Activated T-helper 1 cell treated with anti-CD3 and anti-CD28 coated beads, Interleukin-12 subunit alpha, Interleukin-12 subunit beta, Interleukin-2, Interleukin-4 antibody, amounts not matched to agents 30 ng/mL and 10 ng/mL and 1 ng/mL, durations not matched to agents 14 hours and 24 hours and 36 hours (primary cell): ENCODE results near the gene RITA1. TPM values are rescaled to one million over a fixed set of nuclear protein-coding genes. Genes with fewer than 3 reads are reported as not detected.
"Not testable (repeated sequence)": the region's sequence is repeated elsewhere in the genome, so short reads cannot be mapped to it uniquely, and the experiment has no call there.

ENCODE experiments used
- DNase-seq: peaks from one replicate; pipeline ENCODE4 v3.0.0; 2021; ENCODE audit warnings: low spot score
- H3K27ac Mint-ChIP-seq: one replicate; pipeline ENCODE4 v1.8.0; 2021; ENCODE audit warnings: mild to moderate bottlenecking, mixed read lengths
- H3K27me3 Mint-ChIP-seq: one replicate; pipeline ENCODE4 v1.8.0; 2022; ENCODE audit warnings: mild to moderate bottlenecking, moderate library complexity, mixed read lengths; ENCODE audit not compliant: insufficient read depth
- H3K36me3 Mint-ChIP-seq: one replicate; pipeline ENCODE4 v1.8.0; 2021; ENCODE audit warnings: low read depth, mixed read lengths
- H3K4me1 Mint-ChIP-seq: one replicate; pipeline ENCODE4 v1.8.0; 2021; ENCODE audit warnings: low read depth, mixed read lengths
- H3K4me3 Mint-ChIP-seq: one replicate; pipeline ENCODE4 v1.8.0; 2021; ENCODE audit warnings: mild to moderate bottlenecking, moderate library complexity, mixed read lengths
- H3K9me3 Mint-ChIP-seq: one replicate; pipeline ENCODE4 v1.8.0; 2021; ENCODE audit warnings: mixed read lengths
- intact Hi-C: fragments of 100-400 bp; cut with micrococcal nuclease; formaldehyde crosslinking; loops from one replicate; pipeline ENCODE4 v1.15.1; 2024
- total RNA-seq: library from RNA; stranded (reverse); gene quantifications from 2 replicates; pipeline ENCODE4 v1.2.3, GENCODE V29; 2022

Gene RITA1
- total RNA-seq, 1 donor from 2014 or later: 31.4 TPM

DNA sequence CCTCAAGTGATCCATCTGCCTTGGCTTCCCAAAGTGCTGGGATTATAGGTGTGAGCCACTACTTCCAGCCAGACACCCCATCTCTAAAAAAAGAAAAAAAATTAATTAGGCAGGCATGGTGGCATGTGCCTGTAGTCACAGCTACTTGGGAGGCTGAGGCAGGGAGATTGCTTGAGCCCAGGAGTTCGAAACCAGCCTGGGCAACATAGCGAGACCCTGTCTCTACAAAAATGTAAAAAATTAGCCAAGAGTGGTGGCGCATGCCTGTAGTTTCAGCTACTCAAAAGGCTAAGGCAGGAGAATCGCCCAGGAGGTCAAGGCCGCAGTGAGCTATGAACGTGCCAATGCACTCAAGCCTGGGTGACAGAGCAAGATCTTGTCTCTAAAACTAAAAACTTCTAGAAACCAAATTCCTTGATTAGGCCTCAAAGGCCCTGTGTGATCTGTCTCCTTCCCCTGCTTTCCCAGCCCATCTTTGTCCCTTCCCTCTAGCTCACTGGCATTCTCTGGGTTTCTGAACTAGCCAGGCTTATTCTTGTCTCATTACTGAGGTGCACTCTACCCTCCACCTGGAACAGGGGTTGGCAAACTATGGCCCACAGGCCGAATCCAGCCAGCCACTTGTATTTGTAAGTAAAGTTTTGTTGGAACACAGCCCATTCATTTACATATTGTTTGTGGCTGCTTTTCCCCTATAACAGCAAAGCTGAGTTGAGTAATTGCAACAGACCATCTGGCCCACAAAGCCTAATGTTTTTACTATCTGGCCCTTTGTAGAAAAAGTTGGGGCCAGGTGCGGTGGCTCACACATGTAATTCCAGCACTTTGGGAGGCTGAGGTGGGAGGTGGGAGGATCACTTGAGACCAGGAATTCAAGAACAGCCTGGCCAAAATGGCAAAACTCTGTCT is 18.6 kb downstream of the RITA1 start:
- Mint-ChIP-seq H3K27me3 (no peaks in the 10 kb centered on the region), H3K36me3 (peaks cover 4% of the 10 kb centered on the region), H3K4me1 (peaks cover 38% of the 10 kb centered on the region), H3K27ac (peak overlapping the region; percentile 66), H3K9me3 (no peaks in the 10 kb centered on the region), H3K4me3 (no peak overlapping the region)
- intact Hi-C loops: no loop called here
- no peak for DNase-seq

DNA sequence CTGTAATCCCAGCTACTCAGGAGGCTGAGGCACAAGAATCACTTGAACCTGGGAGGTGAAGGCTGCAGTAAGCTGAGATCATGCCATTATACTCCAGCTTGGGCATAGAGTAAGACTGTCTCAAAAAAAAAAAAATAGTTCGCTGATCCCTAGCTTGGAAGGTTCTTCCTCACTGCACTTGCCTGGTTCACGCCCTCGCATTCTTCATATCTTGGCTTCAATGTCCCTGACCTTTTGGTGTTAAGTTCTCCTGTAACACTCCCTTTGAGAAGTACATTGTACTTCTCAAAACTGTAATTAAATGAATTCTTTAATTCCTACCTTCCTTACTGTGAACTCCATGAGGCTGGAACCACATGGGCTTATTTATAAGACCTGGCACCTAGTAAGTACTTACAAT is 19.3 kb downstream of the RITA1 start:
- Mint-ChIP-seq H3K9me3 (no peaks in the 10 kb centered on the region), H3K36me3 (peaks cover 4% of the 10 kb centered on the region), H3K27ac (no peak overlapping the region), H3K27me3 (no peaks in the 10 kb centered on the region), H3K4me3 (no peak overlapping the region), H3K4me1 (peaks cover 45% of the 10 kb centered on the region)
- DNase-seq: no peak
- intact Hi-C loops: loop anchor here (5.0 kb wide), 1 partner anchor 152 kb away; the partner anchor contains the start of gene PLBD2

DNA sequence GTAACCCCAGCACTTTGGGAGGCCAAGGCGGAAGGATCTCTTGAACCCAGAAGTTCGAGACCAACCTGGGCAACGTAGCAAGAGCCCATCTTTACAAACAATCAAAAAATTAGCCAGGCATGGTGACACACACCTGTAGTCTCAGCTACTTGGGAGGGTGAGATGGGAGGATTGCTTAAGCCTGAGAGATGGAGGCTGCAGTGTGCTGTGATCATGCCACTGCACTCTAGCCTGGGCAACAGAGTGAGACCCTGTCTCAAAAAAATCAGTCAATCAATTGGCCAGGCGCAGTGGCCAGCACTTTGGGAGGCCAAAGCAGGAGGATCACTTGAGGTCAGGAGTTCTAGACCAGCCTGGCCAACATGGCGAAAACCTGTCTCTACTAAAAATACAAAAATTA is 21.3 kb downstream of the RITA1 start:
- intact Hi-C loops: loop anchor here (5.0 kb wide), 1 partner anchor 150 kb away; the partner anchor contains the start of gene PLBD2
- Mint-ChIP-seq H3K27ac (peak overlapping the region; percentile 3), H3K36me3 (peaks cover 12% of the 10 kb centered on the region), H3K4me1 (peaks cover 63% of the 10 kb centered on the region)
- H3K9me3 Mint-ChIP-seq, H3K4me3 Mint-ChIP-seq, H3K27me3 Mint-ChIP-seq, DNase-seq: not testable (repeated sequence)

DNA sequence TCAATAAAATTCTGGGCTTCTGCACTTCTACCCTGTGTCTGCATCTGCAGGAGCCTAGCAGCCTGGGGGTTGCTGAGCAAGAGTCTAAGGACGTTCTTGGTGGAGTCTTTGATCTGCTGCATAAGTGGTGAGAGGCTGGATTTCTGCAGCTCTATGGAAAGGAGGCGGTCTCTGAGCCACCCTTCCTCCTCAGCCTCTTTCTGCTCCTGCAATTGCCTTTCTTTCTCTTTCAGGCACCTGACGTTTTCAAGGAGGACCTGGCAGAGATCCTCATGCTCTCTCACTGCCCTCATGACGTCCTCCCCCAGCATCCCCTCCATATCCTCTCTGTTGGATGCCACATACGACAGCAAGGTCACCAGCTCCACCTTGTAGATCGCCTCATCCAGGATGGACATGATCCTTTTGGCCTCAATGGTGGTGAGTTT is 22.1 kb downstream of the RITA1 start:
- Mint-ChIP-seq H3K27me3 (no peaks in the 10 kb centered on the region), H3K9me3 (peaks cover 8% of the 10 kb centered on the region), H3K4me3 (peak overlapping the region; percentile 75), H3K27ac (peak overlapping the region; percentile 96), H3K36me3 (peaks cover 12% of the 10 kb centered on the region), H3K4me1 (peaks cover 63% of the 10 kb centered on the region)
- DNase-seq: peak; percentile 38
- intact Hi-C loops: loop anchor here (1.0 to 5.0 kb wide), 5 partner anchors 10 to 150 kb away; partner anchors contain the start of genes PLBD2 and TPCN1

DNA sequence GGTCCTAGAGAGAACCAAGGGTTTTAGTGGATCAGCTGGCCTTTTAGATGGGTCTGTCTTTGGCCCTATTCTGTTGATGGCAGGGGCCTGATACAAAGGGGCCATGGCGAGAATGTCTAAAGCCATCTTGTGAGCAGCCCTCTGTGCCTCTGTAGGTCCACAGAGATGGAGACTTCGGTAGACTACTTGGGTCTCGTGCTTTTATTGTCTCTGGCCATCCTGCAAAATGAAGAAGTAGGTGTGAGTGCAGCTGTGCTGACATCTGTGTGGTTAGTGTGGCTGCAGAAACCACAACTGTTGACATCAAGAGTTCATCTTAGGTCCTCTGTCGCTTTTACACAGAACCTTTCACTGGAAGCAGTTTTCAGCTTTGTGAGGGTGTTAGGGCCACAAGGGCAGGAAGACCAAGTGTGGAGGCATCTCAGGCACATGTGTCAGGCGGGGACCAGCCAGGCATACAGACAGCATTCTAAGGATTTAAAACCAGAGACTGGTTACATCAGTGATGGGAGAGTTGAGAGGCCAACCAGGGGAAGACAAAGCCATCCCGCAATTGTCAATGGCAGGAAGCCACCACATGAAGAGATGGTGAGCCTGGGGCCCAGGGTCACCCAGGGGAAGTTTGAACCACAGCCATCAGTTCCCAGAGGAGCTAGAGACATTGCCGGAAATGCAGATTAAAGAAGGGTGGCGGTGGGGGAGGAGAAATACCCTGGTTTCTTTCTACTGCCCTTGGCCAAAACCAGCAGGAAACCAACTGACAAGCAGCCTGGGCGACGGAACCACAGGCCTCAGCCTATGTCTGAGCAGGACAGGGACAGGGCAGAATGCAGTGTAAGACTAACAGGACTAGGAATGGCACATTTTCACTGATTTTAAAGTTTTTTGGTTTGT is 22.8 kb downstream of the RITA1 start:
- Mint-ChIP-seq H3K9me3 (peaks cover 8% of the 10 kb centered on the region), H3K4me3 (peak overlapping the region; percentile 75), H3K27me3 (no peaks in the 10 kb centered on the region), H3K36me3 (peaks cover 15% of the 10 kb centered on the region), H3K27ac (peak overlapping the region; percentile 96), H3K4me1 (peaks cover 65% of the 10 kb centered on the region)
- peak; percentile 72 for DNase-seq
- intact Hi-C loops: loop anchor here (1.0 to 5.0 kb wide), 5 partner anchors 11 to 149 kb away; partner anchors contain the start of genes PLBD2 and TPCN1

DNA sequence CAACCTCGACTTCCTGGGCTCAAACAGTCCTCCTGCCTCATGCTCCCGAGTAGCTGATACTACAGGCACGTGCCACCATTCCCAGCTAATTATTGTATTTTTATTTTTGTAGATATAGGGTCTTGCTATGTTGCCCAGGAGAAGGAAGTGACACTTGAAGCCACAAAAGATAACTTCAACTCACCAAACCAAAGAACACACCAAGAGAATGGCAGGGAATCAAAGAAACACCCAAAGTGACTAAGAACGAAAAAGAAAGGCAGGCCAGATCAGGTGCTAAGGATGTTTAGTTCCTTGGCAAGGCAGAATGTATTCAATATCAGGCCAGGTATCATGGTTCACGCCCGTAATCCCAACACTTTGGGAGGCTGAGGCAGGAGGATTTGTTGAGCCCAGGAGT is 25.6 kb downstream of the RITA1 start:
- peaks cover 78% of the 10 kb centered on the region for H3K4me1 Mint-ChIP-seq
- H3K27ac Mint-ChIP-seq: peak overlapping the region; percentile 31
- H3K9me3 Mint-ChIP-seq: peaks cover 8% of the 10 kb centered on the region
- H3K4me3 Mint-ChIP-seq: no peak overlapping the region
- peaks cover 17% of the 10 kb centered on the region for H3K36me3 Mint-ChIP-seq
- intact Hi-C loops: no loop called here
- DNase-seq: no peak
- H3K27me3 Mint-ChIP-seq: no peaks in the 10 kb centered on the region

DNA sequence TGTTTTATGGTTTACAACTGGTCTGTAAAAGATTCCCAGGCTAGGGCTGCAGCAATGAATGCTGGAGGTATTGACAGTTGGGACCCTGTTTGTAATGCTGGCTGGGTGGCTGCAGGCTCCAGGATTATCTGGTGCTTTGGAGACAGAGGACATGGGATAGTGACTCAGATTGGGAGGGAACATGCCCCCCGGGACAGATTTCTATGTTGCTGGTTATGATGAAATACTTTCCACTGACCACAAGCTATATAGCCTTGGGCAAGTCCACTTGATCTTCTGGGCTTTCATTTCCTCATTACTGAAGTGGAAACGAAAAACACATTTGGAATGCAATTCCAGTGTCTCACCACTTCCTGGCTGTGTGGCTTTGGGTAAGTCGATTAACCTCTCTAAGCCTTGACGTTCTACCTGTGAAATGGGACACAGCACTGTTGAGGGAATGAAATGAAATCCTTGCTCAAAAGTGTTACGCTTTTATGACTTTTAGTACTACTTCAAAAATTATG is 29.4 kb downstream of the RITA1 start:
- H3K27ac Mint-ChIP-seq: peak overlapping the region; percentile 58
- peaks cover 1% of the 10 kb centered on the region for H3K27me3 Mint-ChIP-seq
- H3K9me3 Mint-ChIP-seq: peaks cover 8% of the 10 kb centered on the region
- no peak overlapping the region for H3K4me3 Mint-ChIP-seq
- intact Hi-C loops: loop anchor here (2.0 kb wide), 1 partner anchor 16 kb away; no protein-coding TSS in a partner anchor
- peaks cover 14% of the 10 kb centered on the region for H3K36me3 Mint-ChIP-seq
- H3K4me1 Mint-ChIP-seq: peaks cover 58% of the 10 kb centered on the region
- no peak for DNase-seq

DNA sequence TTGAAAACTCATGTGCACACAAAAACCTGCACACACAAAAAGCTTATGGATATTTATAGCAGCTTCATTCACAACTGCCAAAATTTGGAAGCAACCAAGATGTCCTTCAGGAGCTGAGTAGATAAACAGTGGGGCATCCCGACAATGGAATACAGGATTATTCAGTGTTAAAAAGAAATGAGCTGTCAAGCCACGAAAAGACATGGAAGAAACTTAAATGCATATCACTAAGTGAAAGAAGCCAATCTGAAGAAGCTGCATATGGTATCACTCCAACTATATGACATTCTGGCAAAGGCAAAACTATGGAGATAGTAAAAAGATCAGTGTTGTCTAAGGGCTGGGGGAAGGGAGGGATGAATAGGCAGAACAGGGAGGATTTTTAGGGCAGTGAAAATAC is 30.5 kb downstream of the RITA1 start:
- peaks cover 48% of the 10 kb centered on the region for H3K4me1 Mint-ChIP-seq
- H3K36me3 Mint-ChIP-seq: peaks cover 10% of the 10 kb centered on the region

DNA sequence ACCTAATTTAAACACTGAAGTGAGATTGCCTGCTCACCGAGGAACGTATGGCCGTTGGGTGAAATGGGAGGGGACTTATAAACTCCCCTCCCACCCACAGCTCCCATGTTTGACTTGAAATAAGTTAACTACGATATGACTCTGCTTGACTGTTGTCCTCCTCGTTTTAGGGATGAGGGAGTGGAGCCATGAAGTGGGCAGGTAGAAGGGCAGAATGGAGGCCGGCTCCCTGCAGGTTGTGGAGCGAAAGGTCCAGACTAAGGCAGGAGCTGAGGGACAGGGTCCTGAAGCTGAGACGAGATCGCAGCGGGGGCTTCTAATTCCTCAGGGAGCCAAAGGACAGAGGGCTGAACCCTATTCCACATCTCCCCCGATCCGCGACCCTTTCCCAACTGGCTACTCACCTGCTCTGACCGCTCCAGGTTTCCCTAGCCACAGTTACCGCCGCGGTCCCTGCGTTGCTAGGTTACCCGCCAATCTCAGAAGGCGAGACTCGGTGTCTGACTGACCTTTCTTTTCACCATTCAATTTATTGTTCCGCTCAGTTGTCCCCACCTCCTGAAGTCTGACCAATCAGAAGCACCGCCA is 35.2 kb downstream of the RITA1 start:
- DNase-seq: no peak
- peaks cover 40% of the 10 kb centered on the region for H3K4me1 Mint-ChIP-seq

More for the DNA sequence above, 30.5 kb downstream of the RITA1 start:
- Mint-ChIP-seq H3K9me3 (peaks cover 3% of the 10 kb centered on the region), H3K27ac (no peak overlapping the region), H3K4me3 (no peak overlapping the region), H3K27me3 (peaks cover 1% of the 10 kb centered on the region)
- DNase-seq: no peak
- intact Hi-C loops: no loop called here

DNA sequence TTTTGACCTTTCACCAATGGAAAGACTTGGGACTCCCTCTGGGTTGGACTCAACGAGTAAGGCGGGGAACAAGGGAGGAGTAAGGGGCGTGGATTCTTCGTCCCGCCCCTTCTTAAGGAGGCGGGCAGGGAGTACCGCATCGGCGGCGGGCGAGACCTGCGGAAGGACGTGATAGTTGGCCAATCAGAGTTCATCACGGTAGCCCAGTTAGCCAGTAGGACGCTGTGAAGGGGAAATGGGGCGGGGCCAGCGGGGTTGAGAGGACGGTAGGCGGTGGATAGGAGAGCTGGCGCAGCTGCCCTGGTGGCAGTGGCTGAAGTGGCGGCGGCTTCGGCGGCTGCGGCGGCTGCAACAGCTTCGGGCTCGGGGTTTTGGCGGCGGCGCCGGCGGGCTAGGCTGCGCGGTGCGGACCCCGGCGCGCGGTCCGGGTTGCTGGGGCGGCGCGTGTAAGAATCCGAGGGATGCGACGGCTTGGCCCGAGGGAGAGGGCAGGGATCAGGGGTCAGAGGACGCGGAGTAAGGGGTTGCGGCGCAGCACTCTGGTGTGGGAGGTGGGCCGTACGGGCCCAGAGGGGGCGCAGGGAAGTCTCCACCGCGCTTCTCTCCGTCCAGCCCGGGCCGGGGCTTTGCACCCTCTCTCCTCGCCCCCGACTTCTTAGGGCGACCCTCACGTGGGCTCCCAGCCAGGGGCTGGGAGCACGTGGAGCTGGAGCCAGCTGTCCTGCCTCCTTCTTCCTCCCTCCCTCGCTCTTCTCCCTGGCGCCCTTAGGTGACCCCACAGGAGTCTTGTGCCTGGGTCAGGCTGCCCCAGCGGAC is 35.9 kb downstream of the RITA1 start, which contains the start of gene TPCN1:
TPCN1 (plus strand) TSS at position 284 of the 816 bp plus-strand sequence. CDS start 5,389 bp downstream, outside the sequence.
- DNase-seq: peak; percentile 99
- H3K9me3 Mint-ChIP-seq: no peaks in the 10 kb centered on the region
- H3K4me1 Mint-ChIP-seq: peaks cover 33% of the 10 kb centered on the region
- intact Hi-C loops: loop anchor here (1.0 kb wide), 9 partner anchors 9 to 745 kb away; partner anchors contain the start of genes DDX54, OAS2, PLBD2 and RBM19
- peak within 1 kb of the TSS; percentile 92 for H3K27ac Mint-ChIP-seq
- no peaks in the 10 kb centered on the region for H3K36me3 Mint-ChIP-seq
- H3K27me3 Mint-ChIP-seq: peaks cover under 1% of the 10 kb centered on the region
- H3K4me3 Mint-ChIP-seq: peak within 1 kb of the TSS; percentile 91

More for the DNA sequence above, 35.2 kb downstream of the RITA1 start:
- H3K4me3 Mint-ChIP-seq: peak overlapping the region; percentile 91
- no peaks in the 10 kb centered on the region for H3K36me3 Mint-ChIP-seq
- intact Hi-C loops: loop anchor here (1.0 kb wide), 9 partner anchors 10 to 746 kb away; partner anchors contain the start of genes DDX54, OAS2, PLBD2 and RBM19
- H3K27ac Mint-ChIP-seq: peak overlapping the region; percentile 92
- peaks cover 1% of the 10 kb centered on the region for H3K27me3 Mint-ChIP-seq
- H3K9me3 Mint-ChIP-seq: no peaks in the 10 kb centered on the region

DNA sequence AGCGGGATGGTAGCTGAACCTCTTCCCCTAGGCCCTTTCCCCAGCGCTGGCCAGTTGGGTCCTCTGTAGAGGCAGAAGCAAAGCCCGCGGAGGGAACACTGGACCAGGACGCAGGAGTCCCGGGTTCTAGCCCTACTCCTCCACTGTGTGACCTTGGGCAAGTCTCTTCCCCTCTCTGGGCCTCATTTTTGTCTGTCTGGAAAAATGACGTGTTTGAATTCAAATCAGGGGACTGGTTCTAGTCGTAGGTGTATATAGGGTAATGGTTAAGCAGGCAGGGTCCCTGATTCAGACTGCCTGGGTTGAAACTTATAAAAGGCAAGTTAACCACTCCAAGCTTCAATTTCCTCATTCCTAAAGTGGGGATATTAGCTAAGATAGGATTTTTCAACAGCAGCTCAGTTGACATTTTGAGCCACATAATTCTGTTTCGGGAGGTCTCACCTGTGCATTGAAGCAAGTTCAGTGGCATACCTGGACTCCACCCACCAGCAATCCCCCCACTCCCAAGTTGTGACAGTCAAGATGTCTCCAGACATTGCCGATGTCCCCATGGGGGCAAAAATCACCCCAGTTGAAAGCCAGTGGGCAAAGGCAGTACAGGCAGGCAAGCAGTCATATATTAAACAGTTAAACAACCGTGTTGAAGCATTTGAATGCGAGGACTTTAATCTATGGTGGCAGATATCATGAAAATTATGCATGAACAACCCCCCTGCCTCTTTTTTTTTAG is 36.6 kb downstream of the RITA1 start:
- H3K4me1 Mint-ChIP-seq: peaks cover 30% of the 10 kb centered on the region
- no peaks in the 10 kb centered on the region for H3K27me3 Mint-ChIP-seq
- intact Hi-C loops: loop anchor here (1.0 kb wide), 9 partner anchors 8 to 744 kb away; partner anchors contain the start of genes DDX54, OAS2, PLBD2 and RBM19
- H3K4me3 Mint-ChIP-seq: peak overlapping the region; percentile 91
- H3K27ac Mint-ChIP-seq: peak overlapping the region; percentile 86
- DNase-seq: peak; percentile 16
- H3K9me3 Mint-ChIP-seq: no peaks in the 10 kb centered on the region
- peaks cover 3% of the 10 kb centered on the region for H3K36me3 Mint-ChIP-seq
